HG03575 (cell line): ENCODE results near the gene ARHGEF26.

Experiments
- ATAC-seq: cut with Tn5 transposase; IDR thresholded peaks from one replicate; pipeline ENCODE4 v1.9.1; 2021; ENCODE audit not compliant: unreplicated experiment, insufficient number of reproducible peaks, low FRiP score; ENCODE audit errors: extremely low read depth

ARHGEF26 gene

GRCh38 chr3:154111365-154111935 lies 9.7 kb upstream of the ARHGEF26 start:
- ATAC-seq, result no peak

GRCh38 chr3:154112146-154112852 lies 8.9 kb upstream of the ARHGEF26 start:
- ATAC-seq, result no peak

- ATAC-seq, result no peak
These were observed 7.6 kb upstream of the ARHGEF26 start for GRCh38 chr3:154113609-154114008.

DNA sequence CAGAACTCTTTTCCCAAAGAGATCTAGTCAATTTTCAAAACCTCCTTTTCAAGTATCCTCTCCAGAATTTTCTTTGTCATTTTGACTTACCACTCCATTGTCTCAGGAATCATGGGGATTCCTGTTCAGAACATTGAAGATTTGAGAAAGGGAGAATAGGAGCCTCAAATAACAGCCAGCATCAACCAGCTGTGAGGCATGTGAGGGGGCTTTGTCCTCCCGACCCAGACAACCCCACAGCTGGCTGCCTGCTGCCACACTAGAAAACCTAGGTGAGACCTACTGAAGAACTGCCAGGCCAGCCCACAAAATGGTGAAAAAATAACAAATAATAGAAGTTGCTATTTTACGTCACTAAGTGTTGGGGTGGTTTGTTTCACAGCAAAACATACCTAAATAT lies 5.9 kb upstream of the ARHGEF26 start:
- ATAC-seq, result no peak

GRCh38 chr3:154119951-154120350 lies 1.2 kb upstream of the ARHGEF26 start:
- ATAC-seq, result no peak

- no peak for ATAC-seq
These were observed 736 bp downstream of the ARHGEF26 start for GRCh38 chr3:154121701-154122551.

DNA sequence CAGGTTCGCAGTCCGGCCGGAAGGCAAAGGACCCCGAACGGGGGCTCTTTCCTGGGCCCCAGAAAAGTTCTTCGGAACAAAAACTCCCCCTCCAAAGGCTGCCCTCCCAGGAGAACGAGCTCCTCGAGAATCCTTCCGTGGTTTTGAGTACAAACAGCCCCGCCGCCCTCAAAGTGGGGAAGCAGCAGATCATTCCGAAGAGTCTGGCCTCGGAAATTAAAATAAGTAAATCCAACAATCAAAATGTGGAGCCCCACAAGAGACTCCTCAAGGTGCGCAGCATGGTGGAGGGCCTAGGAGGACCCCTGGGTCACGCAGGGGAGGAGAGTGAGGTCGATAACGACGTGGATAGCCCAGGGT lies 1.3 kb downstream of the ARHGEF26 start:
- ATAC-seq, result no peak

GRCh38 chr3:154122912-154123559 lies 1.8 kb downstream of the ARHGEF26 start:
- ATAC-seq, result no peak

DNA sequence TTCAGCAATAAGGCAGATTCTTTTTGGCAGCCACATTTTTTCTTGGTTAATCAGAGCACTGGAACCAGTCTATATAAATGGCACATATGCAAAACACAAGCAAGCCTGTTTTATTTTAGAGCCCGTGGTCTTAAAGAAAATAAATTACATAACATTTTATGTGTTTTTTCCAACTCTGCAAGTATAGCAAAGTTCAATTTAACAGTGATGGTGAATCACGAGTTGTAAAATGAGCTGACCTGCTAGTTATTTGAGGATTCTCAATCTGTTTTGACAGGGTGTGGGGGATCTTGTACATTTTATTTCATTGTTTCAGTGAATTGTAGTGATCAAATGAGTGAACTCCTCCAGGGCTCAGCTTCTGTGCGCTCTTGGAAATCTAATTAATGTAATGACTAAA lies 2.7 kb downstream of the ARHGEF26 start:
- ATAC-seq, result no peak

GRCh38 chr3:154125378-154126030 lies 4.3 kb downstream of the ARHGEF26 start:
- no peak for ATAC-seq

GRCh38 chr3:154126651-154127050 lies 5.5 kb downstream of the ARHGEF26 start:
- ATAC-seq, result no peak

DNA sequence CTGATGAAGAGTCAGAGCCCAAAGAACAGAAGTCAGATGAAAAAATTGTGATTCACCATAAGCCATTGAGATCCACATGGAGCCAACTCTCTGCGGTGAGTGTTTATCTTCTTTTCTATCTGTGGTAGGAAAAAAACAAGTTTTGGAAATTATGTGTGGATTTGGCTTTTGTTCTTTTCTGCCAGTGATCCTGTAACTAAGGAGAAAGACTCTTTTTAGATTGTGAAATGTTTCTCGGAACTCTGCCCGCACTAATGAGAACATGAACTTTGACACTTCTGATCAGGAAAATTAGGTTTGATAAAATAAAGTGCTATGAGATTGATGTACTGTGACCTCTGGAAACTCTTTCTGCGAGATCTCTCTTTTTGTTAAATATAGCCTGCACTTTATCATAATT lies 8.4 kb downstream of the ARHGEF26 start:
- ATAC-seq, result no peak

DNA sequence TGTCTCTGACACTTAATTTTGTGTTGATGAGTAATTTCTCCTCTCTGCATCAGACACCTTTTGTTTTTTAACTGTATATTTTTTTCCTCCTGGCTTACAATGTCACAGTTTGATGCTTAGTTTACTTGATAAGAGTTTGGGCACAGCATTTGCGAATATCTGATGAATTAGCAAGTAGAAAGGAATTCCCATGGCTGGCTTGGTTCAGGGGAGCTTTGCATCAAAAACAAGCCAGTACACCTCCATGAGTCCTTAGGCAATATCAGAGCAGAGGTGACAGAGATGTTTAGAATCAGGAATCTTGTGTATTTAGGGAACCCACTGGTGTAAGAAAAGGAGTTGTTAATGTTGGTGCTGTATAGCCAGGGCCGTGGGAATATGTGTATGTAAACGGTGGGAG lies 9.3 kb downstream of the ARHGEF26 start:
- no peak for ATAC-seq

- ATAC-seq, result no peak
These were observed 10.6 kb downstream of the ARHGEF26 start for GRCh38 chr3:154131830-154132229.

GRCh38 chr3:154132777-154133375 lies 11.7 kb downstream of the ARHGEF26 start:
- ATAC-seq, result no peak

DNA sequence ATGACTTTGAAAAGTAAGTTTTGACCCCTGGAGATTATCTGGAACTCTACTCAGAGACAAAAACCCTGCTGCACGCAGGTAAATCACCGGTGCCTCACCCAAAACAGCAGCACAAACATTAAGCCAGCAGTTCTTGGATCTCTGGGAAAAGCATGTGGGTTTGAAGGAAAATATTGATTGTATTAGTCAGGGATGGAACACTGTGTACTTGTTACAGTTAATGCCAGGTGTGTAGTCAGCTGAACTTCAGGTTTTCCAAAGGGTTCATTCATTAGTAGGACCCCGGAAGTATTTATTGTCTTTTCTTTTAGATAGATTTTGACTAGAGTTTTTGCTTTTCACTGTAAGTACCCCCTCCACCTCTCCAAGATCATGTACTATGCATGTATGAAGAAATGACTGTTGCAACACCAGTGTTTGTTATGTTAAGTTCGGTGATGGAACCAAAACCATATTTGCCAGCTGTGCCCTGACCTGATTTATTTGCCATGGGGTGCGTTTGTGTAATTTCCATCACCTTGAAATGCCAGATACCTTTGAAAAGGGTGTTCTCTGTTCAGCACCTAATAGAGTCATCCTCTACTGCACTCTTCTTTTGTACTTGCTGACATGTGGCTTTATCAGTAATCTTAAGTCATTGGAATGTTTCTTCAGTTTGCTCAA lies 14.5 kb downstream of the ARHGEF26 start:
- ATAC-seq, result no peak

DNA sequence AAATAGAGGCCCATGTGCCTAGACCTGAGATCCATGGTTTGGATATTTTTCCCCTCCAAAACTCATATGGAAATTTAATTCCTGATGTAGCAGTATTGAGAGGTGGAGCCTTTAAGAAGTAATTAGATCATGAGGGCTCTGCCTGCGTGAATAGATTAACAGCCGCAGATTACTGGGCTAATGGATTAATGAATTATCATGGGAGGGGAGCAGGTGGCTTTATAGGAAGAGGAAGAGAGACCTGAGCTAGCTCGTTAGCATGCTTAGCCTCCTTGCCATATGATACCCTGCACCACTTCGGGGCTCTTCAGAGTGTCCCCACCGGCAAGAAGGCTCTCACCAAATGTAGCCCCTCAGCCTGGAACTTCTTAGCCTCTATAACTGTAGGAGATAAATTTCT lies 15.8 kb downstream of the ARHGEF26 start:
- no peak for ATAC-seq

DNA sequence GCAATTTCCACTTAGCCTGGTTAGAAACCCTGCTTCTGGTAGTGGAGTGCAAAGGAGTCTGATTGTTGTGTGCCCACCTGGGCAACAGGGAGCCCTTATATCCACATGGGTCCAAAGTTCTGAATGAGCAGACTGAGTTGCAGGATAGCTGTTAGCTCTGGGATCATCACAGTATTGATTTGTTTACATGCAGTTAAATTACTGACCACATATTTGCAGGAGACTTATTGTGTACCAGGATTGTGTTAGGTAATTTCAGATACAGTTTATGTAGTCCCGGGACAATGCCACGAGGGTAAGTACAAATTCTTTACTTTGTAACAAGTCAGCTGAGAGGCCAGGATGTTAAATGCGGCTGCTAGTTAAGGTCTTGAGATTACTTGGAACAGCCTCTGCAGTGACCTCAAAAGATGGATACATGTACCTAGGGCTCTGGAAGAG lies 18.8 kb downstream of the ARHGEF26 start:
- ATAC-seq, result no peak
